ENCODE data around the gene KRTAP1-3. TPM values are rescaled to one million over a fixed set of nuclear protein-coding genes. Genes with fewer than 3 reads are reported as not detected.

Gene KRTAP1-3
- total RNA-seq, 1 donor: not detected

GRCh38 chr17:40993839-40994238 is 40.8 kb downstream of the KRTAP1-3 start, which contains the start of gene KRTAP3-3:
Gene KRTAP3-3 (minus strand): TSS chr17:40994164. CDS start chr17:40994097, 67 bp downstream.
- DNase-seq (ENCODE audit: low read depth): no peak
- no peak for TF ChIP-seq CTCF (IDR thresholded peaks at IDR 0.05; ENCODE audit: insufficient read depth, low read depth, low read length)
- no peak within 1 kb of the TSS for H3K4me3 ChIP-seq (ENCODE audit: low read depth, low read length)

- no peak for TF ChIP-seq CTCF (IDR thresholded peaks at IDR 0.05; ENCODE audit: insufficient read depth, low read depth, low read length)
- no peak for DNase-seq (ENCODE audit: low read depth)
- H3K4me3 ChIP-seq (ENCODE audit: low read depth, low read length): no peak overlapping the region
These were observed 41.6 kb downstream of the KRTAP1-3 start for GRCh38 chr17:40993084-40993483.

GRCh38 chr17:40992666-40993065 is 42.0 kb downstream of the KRTAP1-3 start:
- no peak overlapping the region for H3K4me3 ChIP-seq (ENCODE audit: low read depth, low read length)
- no peak for TF ChIP-seq CTCF (IDR thresholded peaks at IDR 0.05; ENCODE audit: insufficient read depth, low read depth, low read length)
- no peak for DNase-seq (ENCODE audit: low read depth)

GRCh38 chr17:40986920-40987319 is 47.8 kb downstream of the KRTAP1-3 start:
- TF ChIP-seq CTCF (IDR thresholded peaks at IDR 0.05; ENCODE audit: insufficient read depth, low read depth, low read length): no peak
- no peak for DNase-seq (ENCODE audit: low read depth)

GRCh38 chr17:40984226-40984625 is 50.4 kb downstream of the KRTAP1-3 start, which contains the start of gene KRT40:
Gene KRT40 (minus strand): TSS chr17:40984326. CDS start chr17:40984273, 53 bp downstream.
- no peak within 1 kb of the TSS for H3K4me3 ChIP-seq (ENCODE audit: low read depth, low read length)
- TF ChIP-seq CTCF (IDR thresholded peaks at IDR 0.05; ENCODE audit: insufficient read depth, low read depth, low read length): no peak
- no peak for DNase-seq (ENCODE audit: low read depth)

More at GRCh38 chr17:40986920-40987319, 47.8 kb downstream of the KRTAP1-3 start:
- no peak overlapping the region for H3K4me3 ChIP-seq (ENCODE audit: low read depth, low read length)

Small RNA genes within 50 kb of the gene (small RNA-seq; reads per million reads assigned to genes)
- gene KRTAP3-4P: not detected

Other genes starting within 250 kb of the KRTAP1-3 start
- not detected in 2 replicates for gene KRT28, start 234.9 kb downstream of the KRTAP1-3 start, total RNA-seq
- 3.0 and 3.2 TPM in 2 replicates for gene KRT10, start 212.3 kb downstream of the KRTAP1-3 start, total RNA-seq
- not detected in 2 replicates for gene KRT12, start 167.7 kb downstream of the KRTAP1-3 start, total RNA-seq
- not detected in 2 replicates for gene KRT20, start 149.6 kb downstream of the KRTAP1-3 start, total RNA-seq
- under 0.01 and 1.7 TPM in 2 replicates for gene KRT23, start 97.2 kb downstream of the KRTAP1-3 start, total RNA-seq
- gene KRT39, start 67.9 kb downstream of the KRTAP1-3 start, total RNA-seq: not detected in 2 replicates
- gene KRT40, start 50.5 kb downstream of the KRTAP1-3 start, total RNA-seq: not detected in 2 replicates
- not detected in 2 replicates for gene KRTAP3-3, start 40.7 kb downstream of the KRTAP1-3 start, total RNA-seq
- not detected in 2 replicates for gene KRTAP3-2, start 35.0 kb downstream of the KRTAP1-3 start, total RNA-seq
- not detected in 2 replicates for gene KRTAP3-1, start 25.7 kb downstream of the KRTAP1-3 start, total RNA-seq
- gene KRTAP1-5, start 7.7 kb downstream of the KRTAP1-3 start, total RNA-seq: 11.0 and 16.4 TPM in 2 replicates
- not detected in 2 replicates for gene KRTAP1-4, start 4.7 kb downstream of the KRTAP1-3 start, total RNA-seq
- not detected in 2 replicates for gene KRTAP1-1, start 6.6 kb upstream of the KRTAP1-3 start, total RNA-seq
- not detected in 2 replicates for gene KRTAP2-1, start 12.4 kb upstream of the KRTAP1-3 start, total RNA-seq
- gene KRTAP2-2, start 20.4 kb upstream of the KRTAP1-3 start, total RNA-seq: not detected in 2 replicates
- 0.32 TPM in 1 of 2 replicates, not detected in the other for gene KRTAP2-3, start 25.2 kb upstream of the KRTAP1-3 start, total RNA-seq
- gene KRTAP2-4, start 31.0 kb upstream of the KRTAP1-3 start, total RNA-seq: not detected in 2 replicates
- not detected in 2 replicates for gene KRTAP4-7, start 49.3 kb upstream of the KRTAP1-3 start, total RNA-seq
- gene KRTAP4-8, start 63.3 kb upstream of the KRTAP1-3 start, total RNA-seq: not detected in 2 replicates
- not detected in 2 replicates for gene KRTAP4-16, start 67.3 kb upstream of the KRTAP1-3 start, total RNA-seq
- not detected in 2 replicates for gene KRTAP4-9, start 70.5 kb upstream of the KRTAP1-3 start, total RNA-seq
- not detected in 2 replicates for gene KRTAP4-11, start 83.5 kb upstream of the KRTAP1-3 start, total RNA-seq
- not detected in 2 replicates for gene KRTAP4-12, start 89.3 kb upstream of the KRTAP1-3 start, total RNA-seq
- not detected in 2 replicates for gene KRTAP4-6, start 105.7 kb upstream of the KRTAP1-3 start, total RNA-seq
- gene KRTAP4-5, start 115.0 kb upstream of the KRTAP1-3 start, total RNA-seq: not detected in 2 replicates
- gene KRTAP4-4, start 125.9 kb upstream of the KRTAP1-3 start, total RNA-seq: not detected in 2 replicates
- not detected in 2 replicates for gene KRTAP4-3, start 133.3 kb upstream of the KRTAP1-3 start, total RNA-seq
- gene KRTAP4-2, start 143.3 kb upstream of the KRTAP1-3 start, total RNA-seq: not detected in 2 replicates
- gene KRTAP4-1, start 150.0 kb upstream of the KRTAP1-3 start, total RNA-seq: not detected in 2 replicates
- not detected in 2 replicates for gene KRTAP9-1, start 155.0 kb upstream of the KRTAP1-3 start, total RNA-seq
- not detected in 2 replicates for gene KRTAP9-2, start 191.8 kb upstream of the KRTAP1-3 start, total RNA-seq
- gene KRTAP9-3, start 197.6 kb upstream of the KRTAP1-3 start, total RNA-seq: not detected in 2 replicates
- not detected in 2 replicates for gene KRTAP9-8, start 203.1 kb upstream of the KRTAP1-3 start, total RNA-seq
- gene KRTAP9-4, start 214.8 kb upstream of the KRTAP1-3 start, total RNA-seq: not detected in 2 replicates
- not detected in 2 replicates for gene KRTAP9-9, start 220.5 kb upstream of the KRTAP1-3 start, total RNA-seq
- gene KRTAP9-6, start 230.5 kb upstream of the KRTAP1-3 start, total RNA-seq: not detected in 2 replicates
- not detected in 2 replicates for gene KRTAP9-7, start 240.8 kb upstream of the KRTAP1-3 start, total RNA-seq